GM12878 (cell line): ENCODE results near the gene EPHA1. TPM values are rescaled to one million over a fixed set of nuclear protein-coding genes. Genes with fewer than 3 reads are reported as not detected.

Experiments used
- ATAC-seq: fragments of 200-7000 bp; cut with Tn5 transposase; 3 replicates; pipeline ENCODE4 v1.9.1; 2020; ENCODE audit warnings: mild to moderate bottlenecking, moderate library complexity
- BruUV-seq: library from RNA; stranded (reverse); fragments of 400-500 nt; replicated peaks from 2 replicates; lab custom pipeline; 2021; lab: Mats Ljungman, UMichigan
- CTCF ChIA-PET: fragments of 300-600 bp; sonication (Branson Sonifier 250); formaldehyde crosslinking; extraction: SDS; loops from one replicate; lab custom pipeline; 2021; ENCODE audit warnings: inconsistent platforms; lab: Yijun Ruan, JAX
- POLR2A ChIA-PET: fragments of 350-600 bp; formaldehyde crosslinking; extraction: SDS; loops from one replicate; lab custom pipeline; 2021; ENCODE audit warnings: inconsistent platforms; lab: Charles Lee
- RAD21 ChIA-PET: fragments of 300-600 bp; sonication (Branson Sonifier 250); formaldehyde crosslinking; loops from one replicate; lab custom pipeline; 2023; ENCODE audit warnings: antibody characterized with exemption; ENCODE audit not compliant: unreplicated experiment; lab: Charles Lee
- SMC1A ChIA-PET: fragments of 300-600 bp; sonication (Branson Sonifier 250); formaldehyde crosslinking; loops from one replicate; lab custom pipeline; 2023; ENCODE audit not compliant: unreplicated experiment, uncharacterized antibody; lab: Charles Lee
- DNase-seq: peaks from one replicate; pipeline ENCODE4 v3.0.0-alpha.2; 2011; ENCODE audit warnings: low read depth, low spot score
- FAIRE-seq: peaks from 3 replicates; lab custom pipeline; 2011; peaks lifted over from hg19 to GRCh38; lab: Jason Lieb, UNC
- H2AFZ ChIP-seq: 2 replicates; pipeline ENCODE4 v1.6.0; 2011; ENCODE audit warnings: low read depth, low read length, control low read depth; ENCODE audit not compliant: control insufficient read depth
- H3K27ac ChIP-seq: 2 replicates; pipeline ENCODE4 v1.5.1; 2011; ENCODE audit warnings: control low read depth; ENCODE audit not compliant: control insufficient read depth, insufficient read depth
- H3K27me3 ChIP-seq, 2 experiments: replicated peaks in 1 of 2; 2 replicates each; pipeline versions ENCODE4 v1.6.0 to v1.6.1; 2011; ENCODE audit warnings: low read length in 1 of 2; ENCODE audit not compliant: control insufficient read depth in 2 of 2, insufficient read depth in 2 of 2
- H3K36me3 ChIP-seq, 2 experiments: 2 replicates each; pipeline ENCODE4 v1.5.1; 2011; ENCODE audit warnings: low read length in 1 of 2; ENCODE audit not compliant: control insufficient read depth in 2 of 2, insufficient read depth in 2 of 2
- H3K4me1 ChIP-seq: 2 replicates; pipeline ENCODE4 v1.6.1; 2011; ENCODE audit warnings: mild to moderate bottlenecking, low read length, moderate library complexity, mixed read lengths; ENCODE audit not compliant: control insufficient read depth, insufficient read depth
- H3K4me2 ChIP-seq: 2 replicates; pipeline ENCODE4 v1.6.0; 2011; ENCODE audit warnings: control low read depth; ENCODE audit not compliant: control insufficient read depth, insufficient read depth
- H3K4me3 ChIP-seq: fragments of 200-600 bp; sonication (generic); 2 replicates; pipeline ENCODE4 v1.5.1; 2016
- H3K79me2 ChIP-seq: 2 replicates; pipeline ENCODE4 v1.6.0; 2011; ENCODE audit warnings: low read length; ENCODE audit not compliant: control insufficient read depth, insufficient read depth
- H3K9ac ChIP-seq: 2 replicates; pipeline ENCODE4 v1.8.0; 2011; ENCODE audit warnings: low read length, control low read depth, mixed read lengths; ENCODE audit not compliant: control insufficient read depth, insufficient read depth
- H3K9me3 ChIP-seq: replicated peaks from 3 replicates; pipeline ENCODE4 v1.5.1; 2011; ENCODE audit warnings: mild to moderate bottlenecking, low read length; ENCODE audit not compliant: control insufficient read depth, insufficient read depth
- H4K20me1 ChIP-seq: 2 replicates; pipeline ENCODE4 v1.6.0; 2011; ENCODE audit not compliant: control insufficient read depth, insufficient read depth
- ASH2L ChIP-seq: fragments of 300-600, 200-600 bp; sonication (generic); IDR thresholded peaks from 2 replicates; pipeline ENCODE4 v1.6.1; 2017; ENCODE audit warnings: low read depth, mild to moderate bottlenecking, borderline replicate concordance
- LARP7 ChIP-seq: fragments of 450-650 bp; IDR thresholded peaks from 2 replicates; pipeline ENCODE4 v1.6.1; 2017; ENCODE audit warnings: mild to moderate bottlenecking
- ZBTB33 ChIP-seq: fragments of 450-650 bp; IDR thresholded peaks from 2 replicates; pipeline ENCODE4 v1.6.1; 2017; ENCODE audit warnings: mild to moderate bottlenecking
- ZNF384 ChIP-seq: IDR thresholded peaks from 2 replicates; pipeline ENCODE4 v1.6.1; 2012; ENCODE audit warnings: low read depth, mild to moderate bottlenecking, low read length, improper control_type of control experiment, borderline replicate concordance
- ZNF592 ChIP-seq: fragments of 450-650 bp; IDR thresholded peaks from 2 replicates; pipeline ENCODE4 v1.6.1; 2017; ENCODE audit warnings: mild to moderate bottlenecking, moderate library complexity
- ZZZ3 ChIP-seq: IDR thresholded peaks from 2 replicates; pipeline ENCODE4 v1.6.1; 2011; ENCODE audit warnings: low read depth; ENCODE audit not compliant: control insufficient read depth, insufficient read length
- WGBS: methylation state at CpG from one replicate; pipeline ENCODE4 v1.1.6; 2016; ENCODE audit warnings: low lambda C conversion rate; ENCODE audit not compliant: insufficient replicate concordance, insufficient coverage; ENCODE audit errors: missing lambda C conversion rate; 5-methylcytosine and 5-hydroxymethylcytosine counted together
- in situ Hi-C: fragments of 300-500 bp; cut with MboI; formaldehyde crosslinking; loops from 9 replicates; pipeline ENCODE4 v1.14.3; 2018; ENCODE audit warnings: mixed read lengths
- intact Hi-C: fragments of 100-400 bp; cut with micrococcal nuclease; formaldehyde crosslinking; loops from one replicate; pipeline ENCODE4 v1.14.2; 2022; ENCODE audit not compliant: unreplicated experiment
- polyA plus RNA-seq, 11 experiments: library from polyadenylated mRNA; depleted of rRNA in 4 of 11; unstranded in 6 of 11; stranded (reverse) in 5 of 11; fragments of >200 nt; fragmentation: Nextera tagmentation in 4 of 11; fragmentation: Illumina TruSeq in 1 of 11; extraction: Ambion mirVana in 4 of 11; extraction: Trizol in 1 of 11; gene quantifications; 1 replicate in 1 of 11; 2 replicates in 10 of 11; pipeline versions ENCODE4 v1.2.1 to v1.2.3, GENCODE V29; 2011 to 2016; ENCODE audit warnings: inconsistent platforms in 2 of 11, missing spikeins in 2 of 11, low read depth in 1 of 11
- total RNA-seq, 4 experiments: library from RNA; depleted of rRNA in 3 of 4; stranded (reverse); fragments of >200 nt in 3 of 4; fragmentation: Illumina TruSeq in 1 of 4; extraction: Trizol in 1 of 4; gene quantifications; 2 replicates each; pipeline versions ENCODE4 v1.2.1 to v1.2.3, GENCODE V29; 2013 to 2021

The EPHA1 gene
- total and polyA plus RNA-seq, 10 of the 15 experiments (the other 5 are each of a cell fraction or from before 2014, with no cell fraction given) = 0.11 to 0.35 (median 0.24) TPM; not detected in 6

GRCh38 chr7:143435266-143435665 is 26.6 kb upstream of the EPHA1 start:
- Histone ChIP-seq H3K4me3 (no peak overlapping the region), H3K4me2 (no peak overlapping the region), H3K27ac (no peak overlapping the region), H3K9ac (no peak overlapping the region), H3K27me3 (no peaks in the 10 kb centered on the region; a peak in 1 of 4 replicates), H3K36me3 (no peaks in the 10 kb centered on the region), H3K9me3 (no peaks in the 10 kb centered on the region), H4K20me1 (no peaks in the 10 kb centered on the region), H2AFZ (no peak overlapping the region), H3K79me2 (no peaks in the 10 kb centered on the region), H3K4me1 (no peaks in the 10 kb centered on the region)
- FAIRE-seq (no peak), DNase-seq (no peak), ATAC-seq (no peak)
- no TSS peak for BruUV-seq
- intact Hi-C loops (no loop called here), in situ Hi-C loops (no loop called here)
- ChIA-PET POLR2A (no interaction called here), RAD21 (no interaction called here), CTCF (interaction anchor here (1.5 kb wide), 1 partner anchor 195 kb away, joined by 6 read pairs; no protein-coding TSS in a partner anchor), SMC1A (no interaction called here)
- TF ChIP-seq ASH2L (no peak), ZZZ3 (no peak), ZBTB33 (no peak), ZNF384 (no peak), LARP7 (no peak), ZNF592 (no peak)
- WGBS = 0% methylated on average over 2 of the region's 2 CpGs
